Loucy (cell line): Measurements from ENCODE around the gene TSHR.

Source experiments
- H2AFZ ChIP-seq: fragments of 200-600 bp; sonication (generic); 2 replicates; pipeline ENCODE4 v1.6.0; 2016; ENCODE audit warnings: antibody characterized with exemption, mild to moderate bottlenecking, low read length, moderate library complexity
- H3F3A ChIP-seq: fragments of 200-600 bp; 2 replicates; pipeline ENCODE4 v1.6.0; 2016; ENCODE audit warnings: antibody characterized with exemption, low read depth, mild to moderate bottlenecking
- H3K27me3 ChIP-seq: fragments of 200-600 bp; sonication (generic); 2 replicates; pipeline ENCODE4 v1.6.1; 2014; ENCODE audit warnings: low read length, mild to moderate bottlenecking; ENCODE audit not compliant: insufficient read depth, poor library complexity, severe bottlenecking
- H3K36me3 ChIP-seq: fragments of 200-600 bp; sonication (generic); 2 replicates; pipeline ENCODE4 v1.6.1; 2016; ENCODE audit warnings: low read length; ENCODE audit not compliant: insufficient read depth
- H3K4me1 ChIP-seq: fragments of 200-600 bp; sonication (generic); 2 replicates; pipeline ENCODE4 v1.5.1; 2014; ENCODE audit warnings: low read length, mild to moderate bottlenecking; ENCODE audit not compliant: insufficient read depth, poor library complexity, severe bottlenecking
- H3K4me2 ChIP-seq: fragments of 200-600 bp; sonication (generic); 2 replicates; pipeline ENCODE4 v1.6.0; 2014; ENCODE audit warnings: antibody characterized with exemption, low read length, low read depth, mild to moderate bottlenecking; ENCODE audit not compliant: poor library complexity, severe bottlenecking
- H3K4me3 ChIP-seq: fragments of 200-600 bp; sonication (generic); 2 replicates; pipeline ENCODE4 v1.5.1; 2014; ENCODE audit warnings: low read length, mild to moderate bottlenecking, mixed read lengths; ENCODE audit not compliant: poor library complexity, severe bottlenecking
- H3K79me2 ChIP-seq: fragments of 200-600 bp; sonication (generic); 2 replicates; pipeline ENCODE4 v1.6.1; 2014; ENCODE audit warnings: low read length; ENCODE audit not compliant: insufficient read depth
- H3K9ac ChIP-seq: fragments of 200-600 bp; sonication (generic); 2 replicates; pipeline ENCODE4 v1.6.0; 2014; ENCODE audit warnings: mild to moderate bottlenecking, low read depth, low read length, moderate library complexity; ENCODE audit not compliant: poor library complexity, severe bottlenecking
- H3K9me2 ChIP-seq: fragments of 200-600 bp; sonication (generic); replicated peaks from 2 replicates; pipeline ENCODE4 v1.6.1; 2016; ENCODE audit warnings: low read depth, low read length, mixed read lengths
- H3K9me3 ChIP-seq: fragments of 200-600 bp; sonication (generic); 2 replicates; pipeline ENCODE4 v1.6.1; 2014; ENCODE audit warnings: mild to moderate bottlenecking, antibody characterized with exemption, low read length, low read depth; ENCODE audit not compliant: insufficient read depth
- H4K20me1 ChIP-seq: fragments of 200-600 bp; sonication (generic); 2 replicates; pipeline ENCODE4 v1.6.0; 2014; ENCODE audit warnings: antibody characterized with exemption, low read length, mild to moderate bottlenecking; ENCODE audit not compliant: insufficient read depth, poor library complexity, severe bottlenecking
- CTCF ChIP-seq: fragments of 200-600 bp; sonication (generic); conservative IDR thresholded peaks from 2 replicates; pipeline ENCODE4 v1.5.1; 2014; ENCODE audit warnings: mild to moderate bottlenecking, antibody characterized with exemption, low read length
- EZH2phosphoT487 ChIP-seq: fragments of 200-600 bp; IDR thresholded peaks from 2 replicates; pipeline ENCODE4 v1.6.1; 2018; ENCODE audit warnings: antibody characterized with exemption, mild to moderate bottlenecking, moderate library complexity, borderline replicate concordance

TSHR gene

GRCh38 chr14:81096656-81097055 is 141.2 kb downstream of the TSHR start:
- no peak overlapping the region for H2AFZ ChIP-seq
- no peaks in the 10 kb centered on the region for H3K79me2 ChIP-seq
- no peaks in the 10 kb centered on the region for H3K4me1 ChIP-seq
- no peak overlapping the region for H3K4me3 ChIP-seq
- H3K9me3 ChIP-seq: no peaks in the 10 kb centered on the region
- H4K20me1 ChIP-seq: no peaks in the 10 kb centered on the region
- no peak overlapping the region for H3K4me2 ChIP-seq
- no peaks in the 10 kb centered on the region for H3F3A ChIP-seq
- no peaks in the 10 kb centered on the region for H3K9me2 ChIP-seq
- TF ChIP-seq CTCF (no peak), EZH2phosphoT487 (no peak)
- no peak overlapping the region for H3K9ac ChIP-seq
- H3K27me3 ChIP-seq: no peaks in the 10 kb centered on the region
- no peaks in the 10 kb centered on the region for H3K36me3 ChIP-seq

- H3K9me2 ChIP-seq: no peaks in the 10 kb centered on the region
- TF ChIP-seq EZH2phosphoT487: no peak
- no peak for TF ChIP-seq CTCF
- H3K79me2 ChIP-seq: no peaks in the 10 kb centered on the region
- H3F3A ChIP-seq: no peaks in the 10 kb centered on the region
- no peaks in the 10 kb centered on the region for H3K4me1 ChIP-seq
- no peak overlapping the region for H3K4me2 ChIP-seq
- no peak overlapping the region for H3K9ac ChIP-seq
- no peak overlapping the region for H2AFZ ChIP-seq
- H3K9me3 ChIP-seq: no peaks in the 10 kb centered on the region
- H3K4me3 ChIP-seq: no peak overlapping the region
- H4K20me1 ChIP-seq: no peaks in the 10 kb centered on the region
- no peaks in the 10 kb centered on the region for H3K36me3 ChIP-seq
- H3K27me3 ChIP-seq: no peaks in the 10 kb centered on the region
Measured at GRCh38 chr14:81102217-81102616, 146.8 kb downstream of the TSHR start.

- Histone ChIP-seq H3K4me1 (no peaks in the 10 kb centered on the region), H3K4me3 (no peak overlapping the region), H2AFZ (no peak overlapping the region), H4K20me1 (no peaks in the 10 kb centered on the region), H3K9me2 (no peaks in the 10 kb centered on the region), H3K79me2 (no peaks in the 10 kb centered on the region), H3K9ac (no peak overlapping the region), H3F3A (no peaks in the 10 kb centered on the region), H3K4me2 (no peak overlapping the region), H3K27me3 (no peaks in the 10 kb centered on the region), H3K36me3 (no peaks in the 10 kb centered on the region), H3K9me3 (no peaks in the 10 kb centered on the region)
- TF ChIP-seq EZH2phosphoT487 (no peak), CTCF (no peak)
Measured at GRCh38 chr14:81103443-81103842, 148.0 kb downstream of the TSHR start.
